Ecto neural progenitor cell (in vitro differentiated cells): ENCODE measurements around the gene MFSD6L.
A peak's percentile ranks its signal among the peaks of the same experiment; 100 is the strongest.

ENCODE experiments used
- DNase-seq: peaks from one replicate; pipeline ENCODE4 v3.0.0-alpha.2; 2018; ENCODE audit warnings: low spot score

MFSD6L gene

GRCh38 chr17:8791910-8792270 lies 7.3 kb downstream of the MFSD6L start:
- DNase-seq: no peak

- DNase-seq: no peak
These were observed 7.8 kb downstream of the MFSD6L start for GRCh38 chr17:8791248-8791909.

GRCh38 chr17:8789743-8790142 lies 9.4 kb downstream of the MFSD6L start:
- DNase-seq: no peak

GRCh38 chr17:8788998-8789397 lies 10.2 kb downstream of the MFSD6L start:
- DNase-seq: no peak

- peak; percentile 92 for DNase-seq
These were observed 13.4 kb downstream of the MFSD6L start for GRCh38 chr17:8785547-8786413.

GRCh38 chr17:8782176-8782575 lies 17.0 kb downstream of the MFSD6L start:
- DNase-seq: no peak

- DNase-seq: no peak
These were observed 17.4 kb downstream of the MFSD6L start for GRCh38 chr17:8781776-8782175.

GRCh38 chr17:8776881-8777280 lies 22.3 kb downstream of the MFSD6L start:
- no peak for DNase-seq

GRCh38 chr17:8776248-8776647 lies 22.9 kb downstream of the MFSD6L start:
- DNase-seq: no peak

GRCh38 chr17:8766731-8767130 lies 32.4 kb downstream of the MFSD6L start:
- DNase-seq: no peak

- no peak for DNase-seq
These were observed 37.2 kb downstream of the MFSD6L start for GRCh38 chr17:8762012-8762411.

GRCh38 chr17:8758137-8758596 lies 41.0 kb downstream of the MFSD6L start, which contains the start of gene SPDYE4:
SPDYE4 (minus strand) TSS chr17:8758546; CDS start chr17:8758382, 164 bp downstream.
- DNase-seq: no peak

GRCh38 chr17:8757189-8757588 lies 42.0 kb downstream of the MFSD6L start:
- no peak for DNase-seq

GRCh38 chr17:8755590-8756255 lies 43.4 kb downstream of the MFSD6L start:
- DNase-seq: no peak

GRCh38 chr17:8754890-8755289 lies 44.3 kb downstream of the MFSD6L start:
- DNase-seq: no peak

- DNase-seq: no peak
These were observed 45.2 kb downstream of the MFSD6L start for GRCh38 chr17:8753976-8754440.

- DNase-seq: no peak
These were observed 45.8 kb downstream of the MFSD6L start for GRCh38 chr17:8753136-8753975.

GRCh38 chr17:8749616-8750015 lies 49.5 kb downstream of the MFSD6L start:
- DNase-seq: no peak

- no peak for DNase-seq
These were observed 51.4 kb downstream of the MFSD6L start for GRCh38 chr17:8747742-8748141.
